ENCODE data around the gene GRID1. TPM values are rescaled to one million over a fixed set of nuclear protein-coding genes. Genes with fewer than 3 reads are reported as not detected.
"Not testable (repeated sequence)": the region's sequence is repeated elsewhere in the genome, so short reads cannot be mapped to it uniquely, and the experiment has no call there.

The GRID1 gene
- total RNA-seq, 4 donors from 2014 or later: 17.2 to 28.1 (median 23.6) TPM

DNA sequence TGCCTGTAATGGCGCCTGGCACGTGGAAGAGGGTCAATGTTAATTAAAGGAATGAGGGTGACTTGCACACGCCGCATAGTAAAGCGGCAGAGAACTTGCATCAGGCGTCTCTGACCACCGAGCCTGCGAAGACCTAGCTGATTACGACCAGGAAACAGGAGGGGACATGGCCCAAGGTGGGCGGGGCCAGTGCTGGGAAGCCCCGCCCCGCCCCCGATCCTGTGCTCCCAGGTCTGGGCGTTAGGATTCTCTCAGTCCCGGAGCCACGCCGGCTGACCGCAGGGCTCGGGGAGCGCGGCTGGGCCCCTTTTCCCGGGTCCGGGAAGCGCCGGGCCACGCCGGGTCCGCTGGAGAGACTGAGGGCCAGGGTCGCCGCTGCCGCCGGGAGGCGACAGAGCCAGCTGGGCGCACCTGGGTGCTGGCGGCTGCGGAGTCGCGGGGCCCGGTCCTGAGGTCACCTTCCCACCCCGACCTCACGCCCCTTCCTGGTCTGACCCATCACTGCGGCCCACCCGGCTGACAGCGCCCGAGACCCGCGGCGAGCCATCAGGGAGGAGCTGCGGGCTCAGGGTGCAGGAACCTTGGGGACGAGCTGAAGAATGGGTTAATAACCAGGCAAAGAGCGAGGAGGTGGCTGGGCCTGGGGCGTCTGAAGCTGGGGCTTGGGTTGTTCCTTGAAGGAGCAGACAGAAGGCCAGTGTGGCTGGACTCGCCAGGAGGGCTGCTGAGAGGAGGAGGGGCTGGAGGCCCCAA lies 23.0 kb upstream of the GRID1 start:
- Histone ChIP-seq H3K4me3 (replicated peaks in 1 of 3) (peak overlapping the region; percentile 6 to 18 (median 10)), H3K27me3 (no peaks in the 10 kb centered on the region), H3K9me3 (no peaks in the 10 kb centered on the region), H3K27ac (no peak overlapping the region), H3K36me3 (no peaks in the 10 kb centered on the region), H3K4me1 (peaks cover 5% of the 10 kb centered on the region in 2 donors)
- intact Hi-C loops (cut with DNase I): no loop called here
- WGBS, 2 donors: 21 to 22% methylated on average over 24 to 35 of the region's 53 CpGs
- DNase-seq: peak; percentile 51 to 58
- TF ChIP-seq, protein P1, sequence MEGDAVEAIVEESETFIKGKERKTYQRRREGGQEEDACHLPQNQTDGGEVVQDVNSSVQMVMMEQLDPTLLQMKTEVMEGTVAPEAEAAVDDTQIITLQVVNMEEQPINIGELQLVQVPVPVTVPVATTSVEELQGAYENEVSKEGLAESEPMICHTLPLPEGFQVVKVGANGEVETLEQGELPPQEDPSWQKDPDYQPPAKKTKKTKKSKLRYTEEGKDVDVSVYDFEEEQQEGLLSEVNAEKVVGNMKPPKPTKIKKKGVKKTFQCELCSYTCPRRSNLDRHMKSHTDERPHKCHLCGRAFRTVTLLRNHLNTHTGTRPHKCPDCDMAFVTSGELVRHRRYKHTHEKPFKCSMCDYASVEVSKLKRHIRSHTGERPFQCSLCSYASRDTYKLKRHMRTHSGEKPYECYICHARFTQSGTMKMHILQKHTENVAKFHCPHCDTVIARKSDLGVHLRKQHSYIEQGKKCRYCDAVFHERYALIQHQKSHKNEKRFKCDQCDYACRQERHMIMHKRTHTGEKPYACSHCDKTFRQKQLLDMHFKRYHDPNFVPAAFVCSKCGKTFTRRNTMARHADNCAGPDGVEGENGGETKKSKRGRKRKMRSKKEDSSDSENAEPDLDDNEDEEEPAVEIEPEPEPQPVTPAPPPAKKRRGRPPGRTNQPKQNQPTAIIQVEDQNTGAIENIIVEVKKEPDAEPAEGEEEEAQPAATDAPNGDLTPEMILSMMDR (IDR thresholded peaks at IDR 0.05): peak in 1 of 6 experiments; percentile 10
- peak in 1 of 2 donors; percentile 9 for TF ChIP-seq POLR2A (IDR thresholded peaks at IDR 0.05)

DNA sequence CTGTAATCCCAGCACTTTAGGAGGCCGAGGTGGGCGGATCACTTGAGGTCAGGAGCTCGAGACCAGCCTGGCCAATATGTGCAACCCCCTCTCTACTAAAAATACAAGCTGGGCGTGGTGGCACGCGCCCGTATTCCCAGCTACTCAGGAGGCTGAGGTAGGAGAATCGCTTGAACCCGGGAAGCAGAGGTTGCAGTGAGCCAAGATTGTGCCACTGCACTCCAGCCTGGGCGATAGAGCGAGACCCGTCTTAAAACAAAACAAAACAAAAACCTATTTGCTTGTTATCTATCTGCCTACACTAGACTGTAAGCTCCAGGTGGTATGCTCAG lies 22.5 kb upstream of the GRID1 start:
- H3K27me3 ChIP-seq; H3K27ac ChIP-seq; H3K36me3 ChIP-seq; H3K9me3 ChIP-seq; DNase-seq; H3K4me1 ChIP-seq; intact Hi-C loops (cut with DNase I): not testable (repeated sequence)
- 41 to 45% methylated on average over 12 of the region's 12 CpGs for WGBS, 2 donors
- H3K4me3 ChIP-seq (replicated peaks in 1 of 3): peak overlapping the region in 2 of 3 donors; percentile 6 to 18

DNA sequence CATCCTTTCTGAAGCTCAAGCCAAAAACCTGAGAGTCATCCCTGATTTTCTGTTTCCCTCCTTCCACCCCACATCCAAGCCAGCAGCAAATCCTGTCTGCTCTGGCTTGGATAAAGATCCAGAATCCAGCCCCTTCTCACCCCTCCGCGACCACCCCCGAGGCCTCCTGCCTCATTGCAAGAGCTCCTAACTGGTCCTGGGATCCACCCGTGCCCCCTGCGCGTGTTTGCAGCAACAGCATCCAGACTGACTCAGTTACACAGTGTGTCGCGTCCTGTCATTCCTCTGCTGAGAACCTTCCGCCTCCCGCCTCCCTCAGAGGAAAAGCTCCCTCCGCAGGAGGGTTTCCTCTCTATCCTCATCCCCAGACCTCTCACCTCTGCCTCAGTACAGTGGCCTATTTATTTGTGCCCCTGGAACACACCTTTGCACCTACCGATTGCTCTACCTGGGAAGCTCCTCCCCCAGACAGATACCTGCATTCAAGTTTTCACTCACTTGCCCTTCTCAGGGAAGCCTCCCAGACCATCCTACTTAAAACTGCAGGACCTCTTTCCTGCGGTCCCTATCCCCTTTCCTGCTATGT lies 21.6 kb upstream of the GRID1 start:
- DNase-seq: no peak
- Histone ChIP-seq H3K9me3 (no peaks in the 10 kb centered on the region), H3K4me3 (replicated peaks in 1 of 3) (no peak overlapping the region), H3K27me3 (no peaks in the 10 kb centered on the region), H3K27ac (no peak overlapping the region), H3K36me3 (no peaks in the 10 kb centered on the region), H3K4me1 (peaks cover 5% of the 10 kb centered on the region in 2 donors)
- no peak for TF ChIP-seq POLR2A (IDR thresholded peaks at IDR 0.05)
- TF ChIP-seq, protein P1 (IDR thresholded peaks at IDR 0.05): no peak
- WGBS, 2 donors: 54 to 64% methylated on average over 13 of the region's 13 CpGs
- intact Hi-C loops (cut with DNase I): no loop called here

DNA sequence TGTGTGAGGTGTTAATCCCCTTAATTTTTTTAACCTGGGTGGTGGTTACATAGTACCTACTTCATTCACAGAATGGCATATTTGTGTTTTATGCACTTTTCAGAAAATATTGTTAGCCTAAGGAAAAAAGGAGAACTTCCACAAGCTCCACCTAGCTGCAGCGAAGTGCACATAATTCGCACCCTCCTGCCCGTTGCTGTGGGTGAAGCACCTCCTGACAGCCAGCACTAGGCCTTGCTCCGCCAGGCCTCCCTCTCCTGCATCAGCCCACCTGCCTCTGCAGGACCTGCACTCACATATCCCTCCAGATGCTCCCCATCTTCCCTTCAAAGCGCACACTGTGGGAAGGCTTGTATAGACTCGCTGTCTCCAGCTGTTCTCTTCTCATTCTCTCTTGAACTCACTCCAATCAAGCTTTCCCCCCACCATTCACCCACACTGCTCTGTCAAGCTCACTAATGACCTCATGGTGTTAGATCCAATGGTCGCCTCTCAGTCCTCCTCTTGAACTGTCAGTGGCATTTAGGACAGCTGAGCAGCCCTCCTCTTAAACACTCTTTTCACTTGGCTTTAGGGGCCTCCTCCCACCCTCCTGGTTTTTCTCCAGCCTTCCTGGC lies 20.7 kb upstream of the GRID1 start:
- DNase-seq: no peak
- Histone ChIP-seq H3K36me3 (no peaks in the 10 kb centered on the region), H3K4me3 (replicated peaks in 1 of 3) (no peak overlapping the region), H3K9me3 (no peaks in the 10 kb centered on the region), H3K27ac (no peak overlapping the region), H3K4me1 (peaks cover 5% of the 10 kb centered on the region in 2 donors), H3K27me3 (no peaks in the 10 kb centered on the region)
- TF ChIP-seq, protein P1 (IDR thresholded peaks at IDR 0.05): no peak
- no peak for TF ChIP-seq POLR2A (IDR thresholded peaks at IDR 0.05)
- intact Hi-C loops (cut with DNase I): no loop called here
- WGBS, 2 donors: 76 to 79% methylated on average over 7 of the region's 7 CpGs

DNA sequence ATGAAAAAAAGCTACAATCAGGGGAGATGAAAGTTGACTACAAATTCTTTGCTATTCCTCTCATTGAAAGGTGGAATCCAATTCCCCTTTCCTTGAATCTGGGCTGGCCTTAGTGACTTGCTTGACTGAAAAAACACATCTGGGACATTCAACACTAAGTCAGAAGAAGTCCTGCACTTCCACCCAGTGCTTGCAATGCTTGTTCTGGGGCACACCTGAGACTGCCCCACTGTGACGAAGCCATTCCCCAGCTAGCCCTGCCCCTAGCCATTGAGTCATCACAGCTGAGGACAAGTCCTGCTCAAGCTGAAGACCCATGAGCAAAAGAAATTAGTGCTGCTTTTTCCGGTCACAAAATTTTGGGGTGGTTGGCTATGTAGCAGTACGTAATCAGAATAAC lies 19.2 kb upstream of the GRID1 start:
- no peak overlapping the region for H3K4me3 ChIP-seq (replicated peaks in 1 of 3)
- no peaks in the 10 kb centered on the region for H3K27me3 ChIP-seq
- TF ChIP-seq POLR2A (IDR thresholded peaks at IDR 0.05): no peak
- H3K4me1 ChIP-seq: peaks cover 5% of the 10 kb centered on the region in 2 donors
- no peaks in the 10 kb centered on the region for H3K36me3 ChIP-seq
- no peaks in the 10 kb centered on the region for H3K9me3 ChIP-seq
- intact Hi-C loops (cut with DNase I): no loop called here
- no peak overlapping the region for H3K27ac ChIP-seq
- DNase-seq: no peak
- WGBS, 2 donors: 93 to 98% methylated on average over 3 of the region's 3 CpGs

DNA sequence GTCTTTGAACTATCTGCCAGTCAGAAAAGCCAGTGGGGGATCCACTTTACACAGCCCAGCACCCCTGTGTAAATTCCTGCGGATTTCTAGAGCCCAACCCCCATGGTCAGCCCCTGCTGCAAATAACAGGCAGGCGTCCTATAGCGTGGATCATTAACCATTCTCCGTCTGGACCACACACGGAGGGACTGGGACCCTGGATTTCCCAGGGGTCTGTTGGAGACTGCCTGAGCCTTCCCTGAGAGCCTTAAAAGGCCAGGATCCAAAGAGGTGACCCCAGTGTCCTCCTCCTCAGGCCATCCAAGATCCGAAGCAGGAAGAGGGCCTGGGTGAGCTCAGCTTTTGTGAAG lies 11.2 kb upstream of the GRID1 start:
- Histone ChIP-seq H3K4me1 (peaks cover 4% of the 10 kb centered on the region in 2 donors), H3K36me3 (no peaks in the 10 kb centered on the region), H3K27me3 (no peaks in the 10 kb centered on the region), H3K27ac (no peak overlapping the region), H3K4me3 (replicated peaks in 1 of 3) (no peak overlapping the region), H3K9me3 (no peaks in the 10 kb centered on the region)
- intact Hi-C loops (cut with DNase I): loop anchor here (10.0 kb wide), 3 partner anchors 273 to 1593 kb away; no protein-coding TSS in a partner anchor
- no peak for DNase-seq
- WGBS, 2 donors: 50 to 57% methylated on average over 1 to 5 of the region's 6 CpGs
- TF ChIP-seq POLR2A (IDR thresholded peaks at IDR 0.05): no peak
- TF ChIP-seq, protein P1 (IDR thresholded peaks at IDR 0.05): no peak

Measured in thyroid gland (tissue), 4 donors.